Right atrium auricular region (tissue), 2 donors: ENCODE measurements around the gene LARGE2. TPM values are rescaled to one million over a fixed set of nuclear protein-coding genes. Genes with fewer than 3 reads are reported as not detected.

Experiments
- DNase-seq: peaks from one replicate; pipeline ENCODE4 v3.0.0-alpha.2; 2019; ENCODE audit warnings: low spot score
- H3K27ac ChIP-seq, 2 donors: fragments of 200-600 bp; sonication (generic); 1 replicate in 1 of 2; 2 replicates in 1 of 2; pipeline ENCODE4 v1.5.1; 2016 to 2019
- H3K27me3 ChIP-seq, 2 donors: fragments of 200-600 bp; sonication (generic); one replicate each; pipeline versions ENCODE4 v1.5.1 to v1.6.0; 2017 to 2019
- H3K36me3 ChIP-seq: fragments of 200-600 bp; sonication (generic); one replicate; pipeline ENCODE4 v1.5.1; 2016
- H3K4me1 ChIP-seq, 2 donors: fragments of 200-600 bp; sonication (generic); one replicate each; pipeline versions ENCODE4 v1.5.1 to v1.6.0; 2017 to 2019
- H3K4me3 ChIP-seq, 2 donors: fragments of 200-600 bp; sonication (generic); 1 replicate in 1 of 2; 2 replicates in 1 of 2; pipeline ENCODE4 v1.5.1; 2017 to 2019; ENCODE audit warnings: mild to moderate bottlenecking in 1 of 2, moderate library complexity in 1 of 2
- H3K9me3 ChIP-seq, 2 donors: fragments of 200-600 bp; sonication (generic); one replicate each; pipeline ENCODE4 v1.5.1; 2019
- CTCF ChIP-seq, 2 donors: fragments of 200-600 bp; sonication (generic); IDR thresholded peaks; one replicate each; pipeline ENCODE4 v1.5.1; 2019; ENCODE audit warnings: antibody characterized with exemption in 2 of 2
- total RNA-seq, 2 donors: library from RNA; depleted of rRNA; stranded (reverse); fragments of >200 nt; gene quantifications; one replicate each; pipeline ENCODE4 v1.1.0, GENCODE V29; 2016

The LARGE2 gene
- total RNA-seq, 2 donors from 2014 or later: 0.51 TPM; not detected in 1

GRCh38 chr11:45968901-45969300 is 46.4 kb downstream of the LARGE2 start:
- no peaks in the 10 kb centered on the region for H3K27me3 ChIP-seq
- no peaks in the 10 kb centered on the region for H3K4me1 ChIP-seq
- H3K4me3 ChIP-seq: no peak overlapping the region
- no peaks in the 10 kb centered on the region for H3K9me3 ChIP-seq
- no peak for TF ChIP-seq CTCF (IDR thresholded peaks at IDR 0.05)
- DNase-seq: no peak
- peaks cover 61% of the 10 kb centered on the region for H3K36me3 ChIP-seq
- H3K27ac ChIP-seq: no peak overlapping the region

- H3K9me3 ChIP-seq: no peaks in the 10 kb centered on the region
- DNase-seq: no peak
- H3K36me3 ChIP-seq: peaks cover 44% of the 10 kb centered on the region
- no peak for TF ChIP-seq CTCF (IDR thresholded peaks at IDR 0.05)
- H3K4me1 ChIP-seq: no peaks in the 10 kb centered on the region
- no peak overlapping the region for H3K27ac ChIP-seq
- no peak overlapping the region for H3K4me3 ChIP-seq
- no peaks in the 10 kb centered on the region for H3K27me3 ChIP-seq
Observed at GRCh38 chr11:45973601-45974000, 51.1 kb downstream of the LARGE2 start.

GRCh38 chr11:45974806-45975205 is 52.4 kb downstream of the LARGE2 start:
- DNase-seq: no peak
- peaks cover 43% of the 10 kb centered on the region for H3K36me3 ChIP-seq
- H3K9me3 ChIP-seq: no peaks in the 10 kb centered on the region

More at GRCh38 chr11:45974806-45975205, 52.4 kb downstream of the LARGE2 start:
- Histone ChIP-seq H3K4me1 (peaks cover 0 to 2% of the 10 kb centered on the region in 2 donors), H3K27ac (no peak overlapping the region), H3K27me3 (no peaks in the 10 kb centered on the region), H3K4me3 (no peak overlapping the region)
- no peak for TF ChIP-seq CTCF (IDR thresholded peaks at IDR 0.05)

Other genes starting within 250 kb of the LARGE2 start
- 10 to 100 TPM in 1 of 2 donors, 1 to 10 TPM in 1; 5.2 to 11.6 TPM for gene SLC35C1, start 117.5 kb upstream of the LARGE2 start, total RNA-seq
- 10 to 100 TPM; 43.0 to 62.9 TPM for gene CRY2, start 75.2 kb upstream of the LARGE2 start, total RNA-seq
- 1 to 10 TPM; 7.3 to 8.9 TPM for gene MAPK8IP1, start 37.0 kb upstream of the LARGE2 start, total RNA-seq
- gene FREY1, start 15.4 kb upstream of the LARGE2 start, total RNA-seq: under 1 TPM; 0.55 to 0.82 TPM
- 10 to 100 TPM; 12.9 to 17.4 TPM for gene PEX16, start 4.8 kb upstream of the LARGE2 start, total RNA-seq
- 10 to 100 TPM; 27.6 to 35.5 TPM for gene PHF21A, start 198.8 kb downstream of the LARGE2 start, total RNA-seq